ENCODE measurements around the gene PGM2.

GRCh38 chr4:37827802-37828321 is 1.4 kb downstream of the PGM2 start:
- no peak for TF ChIP-seq CTCF (IDR thresholded peaks at IDR 0.05)
- TF ChIP-seq POLR2A (IDR thresholded peaks at IDR 0.05): no peak
